GM21367 (cell line): Measurements from ENCODE around the gene ACTL9.
"Not testable (repeated sequence)": the region's sequence is repeated elsewhere in the genome, so short reads cannot be mapped to it uniquely, and the experiment has no call there.

Experiments
- ATAC-seq: cut with Tn5 transposase; IDR thresholded peaks from one replicate; pipeline ENCODE4 v1.9.1; 2021; ENCODE audit not compliant: unreplicated experiment

ACTL9 gene

DNA sequence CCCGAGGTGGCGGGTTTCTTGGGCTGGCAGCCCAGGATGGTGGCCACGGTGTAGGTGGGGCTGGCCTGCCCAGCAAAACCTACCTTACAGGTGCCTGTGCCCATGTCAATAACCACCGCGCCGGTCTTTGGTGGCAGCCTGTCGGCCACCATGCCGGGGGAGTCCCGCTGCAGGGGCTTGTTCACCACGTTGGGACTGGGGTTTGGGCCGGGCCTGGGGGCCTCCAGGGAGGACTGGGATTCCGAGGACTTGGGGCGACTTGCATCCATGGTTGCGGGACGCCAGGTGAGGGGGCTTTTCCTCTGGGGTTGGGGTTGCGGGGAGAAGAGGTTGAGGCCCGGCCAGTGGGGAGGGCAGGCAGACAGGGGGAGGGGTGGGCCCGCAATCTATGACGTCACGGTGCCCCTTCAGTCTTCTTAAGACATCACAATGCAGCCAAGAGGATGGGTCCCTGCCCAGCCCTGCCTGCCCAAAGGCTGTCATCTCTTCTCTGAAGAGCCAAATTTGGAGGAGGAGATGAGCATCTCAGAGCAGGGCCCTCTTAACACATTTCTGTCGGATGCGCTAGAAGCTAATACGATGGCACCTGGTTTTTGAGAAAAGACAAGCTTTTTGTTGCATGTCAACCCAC lies at the start of gene ACTL9:
Gene ACTL9 (minus strand): TSS at position 363 of the 631 bp plus-strand sequence. CDS start 94 bp downstream, at position 269.
- no peak for ATAC-seq

- ATAC-seq, result not testable (repeated sequence)
Observed at GRCh38 chr19:8739291-8740065, 40.9 kb upstream of the ACTL9 start.

- no peak for ATAC-seq
Observed at GRCh38 chr19:8738377-8738776, 39.8 kb upstream of the ACTL9 start.

DNA sequence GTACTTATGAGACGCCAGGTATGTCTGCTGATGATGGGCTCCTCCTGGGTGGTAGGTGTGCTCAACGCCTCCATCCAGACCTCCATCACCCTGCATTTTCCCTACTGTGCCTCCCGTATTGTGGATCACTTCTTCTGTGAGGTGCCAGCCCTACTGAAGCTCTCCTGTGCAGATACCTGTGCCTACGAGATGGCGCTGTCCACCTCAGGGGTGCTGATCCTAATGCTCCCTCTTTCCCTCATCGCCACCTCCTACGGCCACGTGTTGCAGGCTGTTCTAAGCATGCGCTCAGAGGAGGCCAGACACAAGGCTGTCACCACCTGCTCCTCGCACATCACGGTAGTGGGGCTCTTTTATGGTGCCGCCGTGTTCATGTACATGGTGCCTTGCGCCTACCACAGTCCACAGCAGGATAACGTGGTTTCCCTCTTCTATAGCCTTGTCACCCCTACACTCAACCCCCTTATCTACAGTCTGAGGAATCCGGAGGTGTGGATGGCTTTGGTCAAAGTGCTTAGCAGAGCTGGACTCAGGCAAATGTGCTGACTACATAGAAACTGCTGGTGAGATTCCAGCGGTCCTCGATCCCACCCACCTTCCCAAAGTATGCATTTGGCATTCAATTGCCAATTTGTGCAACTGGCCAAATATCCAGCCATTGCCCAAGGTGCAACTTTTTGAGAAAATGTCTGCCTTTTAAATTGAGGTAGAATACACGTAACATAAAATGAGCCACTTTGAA lies 33.0 kb upstream of the ACTL9 start:
- ATAC-seq, result no peak

GRCh38 chr19:8724276-8724675 lies 25.7 kb upstream of the ACTL9 start:
- no peak for ATAC-seq

GRCh38 chr19:8722032-8722431 lies 23.4 kb upstream of the ACTL9 start:
- no peak for ATAC-seq

- no peak for ATAC-seq
Observed at GRCh38 chr19:8721334-8721733, 22.7 kb upstream of the ACTL9 start, which contains the start of gene OR2Z1. Gene OR2Z1 (plus strand): TSS chr19:8721634. CDS start chr19:8731029, 9,395 bp downstream.

DNA sequence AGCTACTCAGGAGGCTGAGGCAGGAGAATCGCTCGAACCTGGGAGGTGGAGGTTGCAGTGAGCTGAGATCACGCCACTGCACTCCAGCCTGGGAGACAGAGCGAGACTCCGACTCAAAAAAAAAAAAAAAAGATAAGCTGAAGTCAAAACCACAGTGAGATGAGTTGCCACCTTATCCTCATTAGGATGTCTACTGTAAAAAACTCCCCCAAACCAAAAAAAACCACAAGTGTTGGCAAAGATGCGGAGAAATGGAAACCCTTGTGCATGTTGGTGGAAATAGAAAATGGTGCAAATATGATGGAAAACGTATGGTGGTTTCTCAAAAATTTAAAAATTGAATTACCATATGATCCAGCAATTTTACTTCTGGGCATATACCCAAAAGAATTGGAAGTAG lies 11.7 kb upstream of the ACTL9 start:
- ATAC-seq, result not testable (repeated sequence)

- no peak for ATAC-seq
Observed at GRCh38 chr19:8705742-8706141, 7.1 kb upstream of the ACTL9 start.

DNA sequence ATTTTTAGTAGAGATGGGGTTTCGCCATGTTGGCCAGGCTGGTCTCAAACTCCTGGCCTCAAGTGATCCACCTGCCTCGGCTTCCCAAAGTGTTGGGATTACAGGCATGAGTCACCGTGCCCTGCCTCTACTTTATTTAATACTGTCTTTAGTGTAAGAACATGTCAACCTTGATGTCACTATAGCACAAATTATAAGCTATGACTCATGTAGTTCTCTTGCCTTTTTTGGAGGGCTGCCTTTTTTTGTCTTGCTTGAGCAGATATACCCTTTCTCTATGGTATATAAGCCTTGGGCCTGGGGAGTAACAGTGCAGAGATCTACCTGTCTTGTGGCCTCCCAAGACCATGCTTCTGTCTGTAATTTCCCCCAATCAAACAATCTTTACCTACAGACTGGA lies 6.7 kb upstream of the ACTL9 start:
- ATAC-seq, result not testable (repeated sequence)

- ATAC-seq, result no peak
Observed at GRCh38 chr19:8703223-8703622, 4.6 kb upstream of the ACTL9 start.

GRCh38 chr19:8702350-8702749 lies 3.8 kb upstream of the ACTL9 start:
- no peak for ATAC-seq

DNA sequence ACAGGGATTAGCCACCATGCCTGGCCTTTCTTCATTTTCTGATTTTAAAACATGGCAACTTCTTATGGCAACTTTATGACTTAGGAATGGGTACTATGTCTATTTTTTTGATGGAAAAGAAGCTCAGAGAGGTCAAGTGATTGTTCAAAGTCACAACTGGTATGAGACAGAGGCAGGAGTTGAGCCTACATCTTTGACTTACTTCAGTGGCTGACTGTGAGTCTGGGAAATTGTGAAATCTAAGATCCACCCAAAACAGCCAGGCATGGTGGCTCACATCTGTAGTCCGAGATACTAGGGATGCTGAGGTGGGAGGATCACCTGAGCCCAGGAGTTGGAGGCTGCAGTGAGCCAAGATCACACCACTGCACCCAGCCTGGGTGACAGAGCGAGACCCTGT lies 2.4 kb upstream of the ACTL9 start:
- ATAC-seq, result no peak

GRCh38 chr19:8699908-8700307 lies 1.3 kb upstream of the ACTL9 start:
- ATAC-seq, result no peak

DNA sequence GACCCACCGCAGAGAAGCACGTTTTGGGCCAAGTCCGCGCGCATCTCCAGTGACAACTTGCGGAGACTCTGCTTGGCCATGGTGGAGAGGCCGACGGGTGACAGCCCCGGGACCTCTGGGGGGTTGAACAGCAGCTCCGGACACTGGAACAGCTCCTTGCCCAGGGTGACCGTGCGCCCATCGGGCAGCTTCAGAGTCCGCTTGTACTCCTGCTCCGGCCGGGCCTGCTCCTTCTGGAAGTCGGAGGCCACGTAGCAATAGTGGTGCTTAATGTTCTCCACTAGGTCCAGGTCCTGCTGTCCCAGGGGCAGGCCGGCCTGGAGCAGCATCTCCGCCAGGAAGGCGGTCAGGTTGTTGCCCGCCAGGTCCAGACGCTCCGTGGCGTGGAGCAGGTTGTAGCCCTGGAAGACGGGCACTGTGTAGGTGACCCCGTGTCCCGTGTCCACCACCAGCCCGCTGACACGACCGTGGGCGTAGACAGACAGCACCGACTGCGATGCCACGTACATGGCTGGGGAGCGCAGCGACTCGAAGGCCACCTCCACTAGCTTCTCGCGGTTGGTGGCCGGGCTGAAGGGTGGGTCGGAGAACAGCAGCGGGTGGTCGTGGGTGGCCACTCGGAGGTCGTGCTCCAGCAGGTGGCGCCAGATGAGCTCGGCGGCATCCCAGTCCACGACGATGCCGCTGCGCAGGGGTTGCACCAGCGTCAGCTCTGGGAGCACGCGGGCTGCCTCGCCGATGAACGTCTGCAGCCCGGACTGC lies 743 bp downstream of the ACTL9 start:
- ATAC-seq, result no peak

DNA sequence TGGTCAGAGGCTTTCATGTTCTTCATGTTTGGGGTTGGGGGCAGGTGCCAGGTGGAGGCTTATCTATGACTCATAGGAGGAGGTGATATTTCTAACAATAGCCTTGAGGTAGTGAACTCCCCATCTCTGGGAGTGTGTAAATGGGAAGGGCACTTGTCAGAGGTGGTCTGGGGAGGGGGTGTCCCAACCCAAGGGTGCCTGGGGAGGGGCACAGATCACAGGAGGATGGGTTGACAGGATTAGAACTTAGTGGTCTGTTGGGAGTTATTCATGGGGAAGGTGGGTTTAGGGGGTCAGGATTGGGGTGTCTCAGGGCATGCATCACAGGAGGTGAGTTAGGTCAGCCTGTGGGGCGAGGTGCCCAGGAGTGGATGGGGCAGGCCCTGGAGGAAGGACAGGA lies 1.6 kb downstream of the ACTL9 start:
- no peak for ATAC-seq

- no peak for ATAC-seq
Observed at GRCh38 chr19:8695911-8696310, 2.7 kb downstream of the ACTL9 start.

DNA sequence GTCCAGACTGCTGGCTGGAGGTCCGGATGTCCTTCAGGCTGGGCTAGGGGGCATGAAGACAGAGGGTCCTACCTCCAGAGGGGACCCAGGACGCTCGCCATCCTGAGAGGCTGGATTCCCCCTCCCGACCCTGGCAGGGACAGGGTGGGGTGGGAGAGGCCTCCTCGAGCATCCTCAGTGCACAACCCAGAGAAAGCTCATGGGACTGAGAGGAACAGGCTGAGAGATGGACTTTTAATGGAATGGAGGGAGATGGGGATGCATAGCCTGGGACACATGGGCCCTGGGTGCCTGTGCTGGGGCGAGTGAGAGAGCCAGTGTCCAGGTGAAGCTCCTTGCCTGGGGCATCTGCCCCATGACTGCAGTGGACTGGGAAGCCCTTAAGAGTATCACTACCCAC lies 3.1 kb downstream of the ACTL9 start:
- ATAC-seq, result no peak

- no peak for ATAC-seq
Observed at GRCh38 chr19:8690753-8691539, 7.6 kb downstream of the ACTL9 start.

DNA sequence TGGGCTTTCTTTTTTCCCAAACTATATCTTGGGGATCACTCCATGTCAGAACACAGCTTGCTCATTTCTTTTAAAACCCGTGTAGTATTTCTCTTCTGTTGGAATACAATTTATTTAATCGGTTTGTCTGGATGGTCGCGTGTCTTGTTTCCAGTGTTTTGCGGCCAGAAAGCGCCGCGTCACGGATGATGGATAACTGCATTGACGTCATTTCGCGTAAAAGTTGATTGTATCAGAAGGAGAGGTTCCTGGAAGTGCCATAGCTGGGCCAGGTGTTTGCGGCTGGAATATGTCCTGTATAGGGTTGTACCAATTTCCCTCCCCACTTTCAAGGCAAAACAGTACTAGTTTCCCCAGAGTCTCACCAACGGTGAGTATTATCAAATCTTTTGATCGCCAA lies 9.7 kb downstream of the ACTL9 start:
- no peak for ATAC-seq
